HepG2 (cell line): Measurements from ENCODE around the gene RPL3. TPM values are rescaled to one million over a fixed set of nuclear protein-coding genes. Genes with fewer than 3 reads are reported as not detected.

Source experiments
- ARNTL ChIP-seq: sonication (generic); formaldehyde crosslinking; IDR thresholded peaks from 2 replicates; pipeline ENCODE4 v1.4.0; 2020; ENCODE audit warnings: mild to moderate bottlenecking, missing genetic modification reagents
- CBX2 ChIP-seq, 2 experiments: fragments of 200-600 bp in 1 of 2; sonication (generic); formaldehyde crosslinking in 1 of 2; IDR thresholded peaks; 2 replicates each; pipeline versions ENCODE4 v1.7.0 to v1.8.1; 2018 to 2022; ENCODE audit warnings: low read depth in 2 of 2, low read length in 1 of 2, mild to moderate bottlenecking in 1 of 2, missing genetic modification reagents in 1 of 2
- KDM5A ChIP-seq: fragments of 200-600 bp; sonication (generic); IDR thresholded peaks from 2 replicates; pipeline ENCODE4 v1.7.0; 2018; ENCODE audit warnings: antibody characterized with exemption, mild to moderate bottlenecking, low read length, borderline replicate concordance
- MAFK ChIP-seq, 2 experiments: IDR thresholded peaks in 1 of 2; conservative IDR thresholded peaks in 1 of 2; 2 replicates each; pipeline ENCODE4 v1.6.1; 2011; ENCODE audit warnings: improper control_type of control experiment in 2 of 2, low read length in 2 of 2
- MEIS2 ChIP-seq: sonication (generic); formaldehyde crosslinking; IDR thresholded peaks from 2 replicates; pipeline ENCODE4 v1.9.0; 2021; ENCODE audit warnings: mild to moderate bottlenecking, missing genetic modification reagents
- ONECUT2 ChIP-seq: sonication (generic); formaldehyde crosslinking; IDR thresholded peaks from 2 replicates; pipeline ENCODE4 v1.4.0; 2020; ENCODE audit warnings: missing genetic modification reagents
- POLR2A ChIP-seq, 2 experiments: IDR thresholded peaks; 2 replicates each; pipeline ENCODE4 v1.6.1; 2011; ENCODE audit warnings: low read depth in 2 of 2, low read length in 2 of 2, mild to moderate bottlenecking in 1 of 2, moderate library complexity in 1 of 2; ENCODE audit not compliant: insufficient read depth in 1 of 2
- RFX3 ChIP-seq: IDR thresholded peaks from 2 replicates; pipeline ENCODE4 v1.6.1; 2016; ENCODE audit warnings: missing biosample characterization, missing genetic modification reagents
- SOX13 ChIP-seq, 3 experiments: fragments of 450-650 bp in 1 of 3; sonication (generic) in 1 of 3; formaldehyde crosslinking in 1 of 3; IDR thresholded peaks in 2 of 3; conservative IDR thresholded peaks in 1 of 3; 2 replicates each; pipeline versions ENCODE4 v1.5.0 to v1.6.1; 2016 to 2020; ENCODE audit warnings: antibody characterized with exemption in 1 of 3, mild to moderate bottlenecking in 1 of 3, missing compliant biosample characterization in 1 of 3, missing genetic modification reagents in 1 of 3, moderate library complexity in 1 of 3
- SOX6 ChIP-seq, 2 experiments: fragments of 450-650 bp in 1 of 2; sonication (generic) in 1 of 2; formaldehyde crosslinking in 1 of 2; IDR thresholded peaks; 2 replicates each; pipeline versions ENCODE4 v1.4.0 to v1.6.1; 2017 to 2020; ENCODE audit warnings: antibody characterized with exemption in 1 of 2, mild to moderate bottlenecking in 1 of 2, missing genetic modification reagents in 1 of 2
- STAG1 ChIP-seq: sonication (generic); formaldehyde crosslinking; IDR thresholded peaks from 2 replicates; pipeline ENCODE4 v1.4.0; 2020; ENCODE audit warnings: missing genetic modification reagents
- ZKSCAN5 ChIP-seq: sonication (generic); formaldehyde crosslinking; IDR thresholded peaks from 2 replicates; pipeline ENCODE4 v1.5.1; 2020; ENCODE audit warnings: mild to moderate bottlenecking, missing genetic modification reagents
- ZNF274 ChIP-seq: sonication (generic); formaldehyde crosslinking; IDR thresholded peaks from 2 replicates; pipeline ENCODE4 v1.5.1; 2020; ENCODE audit warnings: mild to moderate bottlenecking, missing genetic modification reagents
- ZNF337 ChIP-seq: sonication (generic); formaldehyde crosslinking; IDR thresholded peaks from 2 replicates; pipeline ENCODE4 v1.5.1; 2020; ENCODE audit warnings: missing genetic modification reagents, low read depth, mild to moderate bottlenecking, borderline replicate concordance
- ZNF34 ChIP-seq: sonication (generic); formaldehyde crosslinking; IDR thresholded peaks from 2 replicates; pipeline ENCODE4 v1.4.0; 2020; ENCODE audit warnings: mild to moderate bottlenecking, missing genetic modification reagents, borderline replicate concordance
- ZNF446 ChIP-seq: sonication (generic); formaldehyde crosslinking; IDR thresholded peaks from 2 replicates; pipeline ENCODE4 v1.5.0; 2020; ENCODE audit warnings: mild to moderate bottlenecking, missing genetic modification reagents
- ZNF703 ChIP-seq: sonication (generic); formaldehyde crosslinking; IDR thresholded peaks from 2 replicates; pipeline ENCODE4 v1.5.1; 2020; ENCODE audit warnings: missing genetic modification reagents, mild to moderate bottlenecking, moderate library complexity, borderline replicate concordance
- ZNF75D ChIP-seq: sonication (generic); formaldehyde crosslinking; IDR thresholded peaks from 2 replicates; pipeline ENCODE4 v1.8.1; 2023; ENCODE audit warnings: missing genetic modification reagents, mild to moderate bottlenecking, borderline replicate concordance
- polyA plus RNA-seq, 8 experiments: library from polyadenylated mRNA; depleted of rRNA in 3 of 8; stranded (reverse) in 7 of 8; unstranded in 1 of 8; fragments of >200 nt; fragmentation: Illumina TruSeq in 4 of 8; extraction: Trizol in 4 of 8; gene quantifications; 2 replicates each; pipeline versions ENCODE4 v1.2.1 to v1.2.3, GENCODE V29; 2011 to 2016; ENCODE audit warnings: low read depth in 4 of 8, missing spikeins in 1 of 8, mixed read lengths in 1 of 8; ENCODE audit not compliant: insufficient read depth in 1 of 8
- total RNA-seq, 5 experiments: library from RNA; depleted of rRNA; stranded (reverse); fragments of >200 nt; fragmentation: Illumina TruSeq; extraction: Trizol; gene quantifications; 2 replicates each; pipeline ENCODE4 v1.2.3, GENCODE V29; 2016; ENCODE audit warnings: low read depth in 1 of 5
- TF ChIP-seq, protein P1 (sequence below): sonication (generic); formaldehyde crosslinking; IDR thresholded peaks from 2 replicates; pipeline ENCODE4 v1.8.0; 2022; ENCODE audit warnings: mild to moderate bottlenecking, missing genetic modification reagents
- TF ChIP-seq, protein P2 (sequence below): sonication (generic); formaldehyde crosslinking; IDR thresholded peaks from 2 replicates; pipeline ENCODE4 v1.4.0; 2020; ENCODE audit warnings: missing genetic modification reagents
- TF ChIP-seq, protein P3 (sequence below): sonication (generic); formaldehyde crosslinking; IDR thresholded peaks from 2 replicates; pipeline ENCODE4 v1.5.1; 2020; ENCODE audit warnings: missing genetic modification reagents, mild to moderate bottlenecking, borderline replicate concordance
- TF ChIP-seq, protein P4 (sequence below): IDR thresholded peaks from 2 replicates; pipeline ENCODE4 v1.6.1; 2016; ENCODE audit warnings: mild to moderate bottlenecking, missing biosample characterization, missing genetic modification reagents

Gene RPL3
- total and polyA plus RNA-seq, 2 of the 13 experiments (the other 11 are each of a cell fraction or from before 2014, with no cell fraction given): 1,051 to 3,279 TPM

DNA sequence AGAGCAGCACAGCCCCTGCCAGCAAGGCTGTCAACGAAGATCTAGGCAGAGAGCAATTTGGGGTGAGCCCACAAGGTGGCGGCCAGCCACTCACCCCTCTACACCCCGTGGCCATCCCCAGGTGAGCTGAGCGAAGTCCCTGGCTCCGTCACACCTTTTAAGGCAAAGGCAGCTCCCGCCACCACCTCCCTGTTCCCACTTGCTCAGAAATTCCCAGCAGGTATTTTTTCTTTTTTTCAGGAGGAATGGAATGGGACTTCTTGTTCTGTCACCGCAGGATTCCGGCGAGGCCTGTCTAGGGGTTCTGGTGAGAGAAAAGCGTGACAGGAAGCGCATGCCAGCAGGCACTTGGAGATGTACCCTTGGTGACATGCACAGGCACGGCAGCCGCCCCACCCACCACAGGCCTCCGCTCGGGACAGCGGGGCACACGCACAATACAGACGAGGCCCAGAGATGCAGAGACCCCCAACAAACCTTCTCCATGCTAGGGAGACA, 10.0 kb downstream of the RPL3 start (continued):
- TF ChIP-seq POLR2A (IDR thresholded peaks at IDR 0.05; ENCODE audit: insufficient read depth in 1 of 2, low read depth in 2 of 2, low read length in 2 of 2) (no peak), KDM5A (no peak), SOX13 (IDR thresholded peaks at IDR 0.05) (no peak), SOX13 (CRISPR knock-in tag; conservative IDR thresholded peaks at IDR 0.05 in 1 of 2, IDR thresholded peaks at IDR 0.05 in 1 of 2) (no peak), ZKSCAN5 (no peak), STAG1 (CRISPR knock-in tag) (peak; percentile 26; the same call in 1 of the 2 replicates), SOX6 (IDR thresholded peaks at IDR 0.05) (no peak), SOX6 (CRISPR knock-in tag; IDR thresholded peaks at IDR 0.05) (no peak), ONECUT2 (CRISPR knock-in tag) (no peak), CBX2 (IDR thresholded peaks at IDR 0.05; ENCODE audit: low read depth, low read length) (no peak), CBX2 (CRISPR knock-in tag; IDR thresholded peaks at IDR 0.05; ENCODE audit: low read depth) (no peak), ZNF274 (CRISPR knock-in tag) (no peak; the same call in 1 of the 2 replicates), MEIS2 (no peak), ZNF703 (no peak), ZNF446 (CRISPR knock-in tag) (no peak), ZNF34 (CRISPR knock-in tag) (no peak), ZNF75D (CRISPR knock-in tag) (no peak), ZNF337 (no peak), ARNTL (CRISPR knock-in tag) (0 out of 2 replicates have a peak, but pooled peaks have one; percentile 21), MAFK (conservative IDR thresholded peaks at IDR 0.05 in 1 of 2, IDR thresholded peaks at IDR 0.05 in 1 of 2; ENCODE audit: low read length in 2 of 2) (no peak), RFX3 (no peak)
- TF ChIP-seq, protein P1, sequence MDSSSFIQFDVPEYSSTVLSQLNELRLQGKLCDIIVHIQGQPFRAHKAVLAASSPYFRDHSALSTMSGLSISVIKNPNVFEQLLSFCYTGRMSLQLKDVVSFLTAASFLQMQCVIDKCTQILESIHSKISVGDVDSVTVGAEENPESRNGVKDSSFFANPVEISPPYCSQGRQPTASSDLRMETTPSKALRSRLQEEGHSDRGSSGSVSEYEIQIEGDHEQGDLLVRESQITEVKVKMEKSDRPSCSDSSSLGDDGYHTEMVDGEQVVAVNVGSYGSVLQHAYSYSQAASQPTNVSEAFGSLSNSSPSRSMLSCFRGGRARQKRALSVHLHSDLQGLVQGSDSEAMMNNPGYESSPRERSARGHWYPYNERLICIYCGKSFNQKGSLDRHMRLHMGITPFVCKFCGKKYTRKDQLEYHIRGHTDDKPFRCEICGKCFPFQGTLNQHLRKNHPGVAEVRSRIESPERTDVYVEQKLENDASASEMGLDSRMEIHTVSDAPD (CRISPR knock-in tag): no peak
- TF ChIP-seq, protein P2, sequence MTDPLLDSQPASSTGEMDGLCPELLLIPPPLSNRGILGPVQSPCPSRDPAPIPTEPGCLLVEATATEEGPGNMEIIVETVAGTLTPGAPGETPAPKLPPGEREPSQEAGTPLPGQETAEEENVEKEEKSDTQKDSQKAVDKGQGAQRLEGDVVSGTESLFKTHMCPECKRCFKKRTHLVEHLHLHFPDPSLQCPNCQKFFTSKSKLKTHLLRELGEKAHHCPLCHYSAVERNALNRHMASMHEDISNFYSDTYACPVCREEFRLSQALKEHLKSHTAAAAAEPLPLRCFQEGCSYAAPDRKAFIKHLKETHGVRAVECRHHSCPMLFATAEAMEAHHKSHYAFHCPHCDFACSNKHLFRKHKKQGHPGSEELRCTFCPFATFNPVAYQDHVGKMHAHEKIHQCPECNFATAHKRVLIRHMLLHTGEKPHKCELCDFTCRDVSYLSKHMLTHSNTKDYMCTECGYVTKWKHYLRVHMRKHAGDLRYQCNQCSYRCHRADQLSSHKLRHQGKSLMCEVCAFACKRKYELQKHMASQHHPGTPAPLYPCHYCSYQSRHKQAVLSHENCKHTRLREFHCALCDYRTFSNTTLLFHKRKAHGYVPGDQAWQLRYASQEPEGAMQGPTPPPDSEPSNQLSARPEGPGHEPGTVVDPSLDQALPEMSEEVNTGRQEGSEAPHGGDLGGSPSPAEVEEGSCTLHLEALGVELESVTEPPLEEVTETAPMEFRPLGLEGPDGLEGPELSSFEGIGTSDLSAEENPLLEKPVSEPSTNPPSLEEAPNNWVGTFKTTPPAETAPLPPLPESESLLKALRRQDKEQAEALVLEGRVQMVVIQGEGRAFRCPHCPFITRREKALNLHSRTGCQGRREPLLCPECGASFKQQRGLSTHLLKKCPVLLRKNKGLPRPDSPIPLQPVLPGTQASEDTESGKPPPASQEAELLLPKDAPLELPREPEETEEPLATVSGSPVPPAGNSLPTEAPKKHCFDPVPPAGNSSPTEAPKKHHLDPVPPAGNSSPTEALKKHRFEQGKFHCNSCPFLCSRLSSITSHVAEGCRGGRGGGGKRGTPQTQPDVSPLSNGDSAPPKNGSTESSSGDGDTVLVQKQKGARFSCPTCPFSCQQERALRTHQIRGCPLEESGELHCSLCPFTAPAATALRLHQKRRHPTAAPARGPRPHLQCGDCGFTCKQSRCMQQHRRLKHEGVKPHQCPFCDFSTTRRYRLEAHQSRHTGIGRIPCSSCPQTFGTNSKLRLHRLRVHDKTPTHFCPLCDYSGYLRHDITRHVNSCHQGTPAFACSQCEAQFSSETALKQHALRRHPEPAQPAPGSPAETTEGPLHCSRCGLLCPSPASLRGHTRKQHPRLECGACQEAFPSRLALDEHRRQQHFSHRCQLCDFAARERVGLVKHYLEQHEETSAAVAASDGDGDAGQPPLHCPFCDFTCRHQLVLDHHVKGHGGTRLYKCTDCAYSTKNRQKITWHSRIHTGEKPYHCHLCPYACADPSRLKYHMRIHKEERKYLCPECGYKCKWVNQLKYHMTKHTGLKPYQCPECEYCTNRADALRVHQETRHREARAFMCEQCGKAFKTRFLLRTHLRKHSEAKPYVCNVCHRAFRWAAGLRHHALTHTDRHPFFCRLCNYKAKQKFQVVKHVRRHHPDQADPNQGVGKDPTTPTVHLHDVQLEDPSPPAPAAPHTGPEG (CRISPR knock-in tag): no peak
- TF ChIP-seq, protein P3, sequence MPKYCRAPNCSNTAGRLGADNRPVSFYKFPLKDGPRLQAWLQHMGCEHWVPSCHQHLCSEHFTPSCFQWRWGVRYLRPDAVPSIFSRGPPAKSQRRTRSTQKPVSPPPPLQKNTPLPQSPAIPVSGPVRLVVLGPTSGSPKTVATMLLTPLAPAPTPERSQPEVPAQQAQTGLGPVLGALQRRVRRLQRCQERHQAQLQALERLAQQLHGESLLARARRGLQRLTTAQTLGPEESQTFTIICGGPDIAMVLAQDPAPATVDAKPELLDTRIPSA (CRISPR knock-in tag): no peak
- TF ChIP-seq, protein P4, sequence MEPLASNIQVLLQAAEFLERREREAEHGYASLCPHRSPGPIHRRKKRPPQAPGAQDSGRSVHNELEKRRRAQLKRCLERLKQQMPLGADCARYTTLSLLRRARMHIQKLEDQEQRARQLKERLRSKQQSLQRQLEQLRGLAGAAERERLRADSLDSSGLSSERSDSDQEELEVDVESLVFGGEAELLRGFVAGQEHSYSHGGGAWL: no peak
